Measurements from ENCODE around the gene LITAFD. TPM values are rescaled to one million over a fixed set of nuclear protein-coding genes. Genes with fewer than 3 reads are reported as not detected.

The LITAFD gene
- total and polyA plus RNA-seq, 2 experiments from 2014 or later, result 0.43 TPM; not detected in 1

GRCh38 chr16:8934601-8935000 is 52.5 kb downstream of the LITAFD start:
- H3K27me3 ChIP-seq, result no peaks in the 10 kb centered on the region
- no peaks in the 10 kb centered on the region for H3K9me3 ChIP-seq (ENCODE audit: low read depth)
- no peak overlapping the region for H3K27ac ChIP-seq
- H3K4me3 ChIP-seq, result no peak overlapping the region
- TF ChIP-seq CTCF (IDR thresholded peaks at IDR 0.05; ENCODE audit: low read depth, low read length), result no peak
- DNase-seq (ENCODE audit: low read depth in 1 of 2, low spot score in 1 of 2), result no peak
- H3K36me3 ChIP-seq, result no peaks in the 10 kb centered on the region
- H3K4me1 ChIP-seq (ENCODE audit: low read depth), result no peaks in the 10 kb centered on the region

Other genes with a start within 250 kb of the LITAFD start
- 71.4 and 115 TPM in 2 replicates for gene ABAT, start 207.7 kb upstream of the LITAFD start, total RNA-seq
- 51.7 and 54.4 TPM in 2 replicates for gene ABAT, start 207.7 kb upstream of the LITAFD start, polyA plus RNA-seq
- gene TMEM186, start 84.7 kb upstream of the LITAFD start, total RNA-seq, result 8.1 TPM in 2 replicates
- gene TMEM186, start 84.7 kb upstream of the LITAFD start, polyA plus RNA-seq, result 23.9 and 38.3 TPM in 2 replicates
- gene PMM2, start 84.5 kb upstream of the LITAFD start, total RNA-seq, result 12.2 and 14.2 TPM in 2 replicates
- gene PMM2, start 84.5 kb upstream of the LITAFD start, polyA plus RNA-seq, result 11.7 and 12.9 TPM in 2 replicates
- gene CARHSP1, start 13.3 kb upstream of the LITAFD start, total RNA-seq, result 158 and 165 TPM in 2 replicates
- gene CARHSP1, start 13.3 kb upstream of the LITAFD start, polyA plus RNA-seq, result 125 and 174 TPM in 2 replicates
- gene USP7, start 81.6 kb downstream of the LITAFD start, total RNA-seq, result 41.4 and 77.0 TPM in 2 replicates
- gene USP7, start 81.6 kb downstream of the LITAFD start, polyA plus RNA-seq, result 45.1 and 69.8 TPM in 2 replicates
- gene HAPSTR1, start 209.3 kb downstream of the LITAFD start, total RNA-seq, result 44.7 and 60.0 TPM in 2 replicates
- 26.5 and 27.8 TPM in 2 replicates for gene HAPSTR1, start 209.3 kb downstream of the LITAFD start, polyA plus RNA-seq

All from cardiac muscle cell (in vitro differentiated cells and primary cell).